Measurements from ENCODE around the gene C10orf62. TPM values are rescaled to one million over a fixed set of nuclear protein-coding genes. Genes with fewer than 3 reads are reported as not detected.
"Not testable (repeated sequence)": the region's sequence is repeated elsewhere in the genome, so short reads cannot be mapped to it uniquely, and the experiment has no call there.

Gene C10orf62
- total RNA-seq, 8 experiments from 2014 or later = 0.17 to 2.6 (median 0.31) TPM; not detected in 3

DNA sequence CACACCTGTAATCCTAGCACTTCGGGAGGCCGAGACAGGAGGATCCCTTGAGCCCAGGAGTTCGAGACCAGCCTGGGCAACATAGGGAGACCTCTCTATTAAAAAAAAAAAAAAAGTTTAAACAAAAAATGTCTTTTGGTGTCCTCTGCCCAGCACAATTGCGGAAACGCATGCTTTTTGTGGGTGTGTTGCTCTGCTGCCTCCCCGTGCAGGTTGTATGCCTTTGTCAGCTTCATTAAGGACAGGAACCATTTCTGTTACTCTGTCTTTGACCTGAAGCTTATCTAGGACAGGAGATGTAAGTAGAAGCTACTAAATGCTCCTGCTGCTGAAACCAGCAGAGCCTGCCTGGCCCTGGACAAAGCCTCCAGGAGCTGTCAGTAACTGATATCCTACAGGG is 38.2 kb upstream of the C10orf62 start:
- 89 to 100% (median 94%) methylated on average over 2 to 6 of the region's 6 CpGs; no CpG with 5 or more reads in 5 of the 10 experiments for WGBS, 10 experiments
- Histone ChIP-seq H3K27ac (no peak overlapping the region), H3K4me1 (replicated peaks in 1 of 2) (peaks cover 27 to 35% of the 10 kb centered on the region in 2 donors), H3K4me3 (no peak overlapping the region)
- no peak for ATAC-seq (replicated peaks in 6 of 8)
- in situ Hi-C loops (cut with MboI; ENCODE audit: low pct_unique_long_range_greater_than_20kb in 2 of 9, low sequenced_read_pairs in 9 of 9, unreplicated experiment in 9 of 9) = loop anchor here in 1 of 9 experiments (25.0 kb wide), 1 partner anchor 89 kb away; no protein-coding TSS in a partner anchor

DNA sequence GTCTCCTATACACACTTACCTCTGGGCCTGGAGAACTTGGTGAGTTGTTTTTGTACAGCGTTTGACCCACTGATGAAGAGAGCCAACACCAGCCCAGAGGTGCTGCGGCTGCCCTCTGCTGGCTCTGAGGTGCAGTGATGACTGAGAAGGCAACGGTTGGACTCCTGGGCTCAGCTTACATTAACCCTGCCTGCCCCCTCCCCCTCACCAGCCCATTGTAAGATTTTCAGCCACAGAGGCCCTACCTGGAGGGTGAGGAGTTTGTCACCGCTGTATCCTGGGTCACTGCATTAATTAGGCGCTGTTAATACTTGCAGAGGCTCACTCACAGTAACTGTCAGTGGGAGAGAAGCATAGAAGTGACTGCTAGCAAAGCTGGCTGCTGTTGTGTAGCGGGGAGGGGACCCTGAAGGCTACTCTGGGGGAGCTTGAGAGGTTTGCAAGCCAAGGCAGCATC is 35.9 kb upstream of the C10orf62 start:
- no peak overlapping the region for H3K27ac ChIP-seq
- peak; percentile 75 to 97 (median 85) for ATAC-seq (replicated peaks in 6 of 8)
- WGBS, 10 experiments = 4 to 100% (median 48%) methylated on average over 1 to 5 of the region's 6 CpGs; no CpG with 5 or more reads in 3 of the 10 experiments
- in situ Hi-C loops (cut with MboI; ENCODE audit: low pct_unique_long_range_greater_than_20kb in 2 of 9, low sequenced_read_pairs in 9 of 9, unreplicated experiment in 9 of 9) = loop anchor here in 1 of 9 experiments (25.0 kb wide), 1 partner anchor 91 kb away; no protein-coding TSS in a partner anchor
- H3K4me3 ChIP-seq = no peak overlapping the region
- peaks cover 14 to 24% of the 10 kb centered on the region in 2 donors for H3K4me1 ChIP-seq (replicated peaks in 1 of 2)

DNA sequence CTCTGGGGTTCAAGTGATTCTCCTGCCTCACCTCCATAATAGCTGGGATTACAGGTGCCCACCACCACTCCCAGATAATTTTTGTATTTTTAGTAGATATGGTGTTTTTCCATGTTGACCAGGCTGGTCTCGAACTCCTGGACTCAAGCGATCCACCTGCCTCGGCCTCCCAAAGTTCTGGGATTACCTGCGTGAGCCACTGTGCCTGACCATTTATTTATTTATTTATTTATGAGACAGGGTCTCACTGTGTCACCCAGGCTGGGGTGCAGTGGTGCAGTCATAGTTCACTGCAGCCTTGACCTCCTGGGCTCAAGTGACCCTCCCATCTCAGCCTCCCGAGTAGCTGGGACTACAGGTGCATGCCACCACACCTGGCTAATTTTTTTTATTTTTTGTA is 35.2 kb upstream of the C10orf62 start:
- ATAC-seq (replicated peaks in 6 of 8); H3K27ac ChIP-seq; H3K4me3 ChIP-seq: not testable (repeated sequence)
- in situ Hi-C loops (cut with MboI; ENCODE audit: low pct_unique_long_range_greater_than_20kb in 2 of 9, low sequenced_read_pairs in 9 of 9, unreplicated experiment in 9 of 9) = loop anchor here in 1 of 9 experiments (25.0 kb wide), 1 partner anchor 92 kb away; no protein-coding TSS in a partner anchor
- peaks cover 12 to 22% of the 10 kb centered on the region in 2 donors for H3K4me1 ChIP-seq (replicated peaks in 1 of 2)
- 60 to 97% (median 96%) methylated on average over 1 to 4 of the region's 5 CpGs; no CpG with 5 or more reads in 6 of the 10 experiments for WGBS, 10 experiments

DNA sequence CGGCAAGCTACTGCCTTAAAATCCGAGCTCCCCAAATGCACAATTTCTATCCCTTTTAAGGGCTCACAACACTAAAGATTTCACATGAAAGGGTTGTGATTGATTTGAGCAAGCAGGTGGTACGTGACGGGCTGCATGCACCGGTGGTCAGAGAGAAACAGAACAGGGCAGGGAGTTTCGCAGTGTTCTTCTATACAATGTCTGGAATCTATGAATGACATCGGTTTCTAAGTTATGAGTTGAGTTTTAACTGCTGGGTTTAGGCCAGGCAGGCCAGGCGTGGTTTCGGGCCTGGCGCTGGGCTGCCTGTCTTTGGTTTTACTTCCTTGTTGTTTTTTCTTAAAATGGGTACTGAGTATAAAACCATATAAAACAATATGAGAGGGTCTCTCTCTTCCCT is 34.0 kb upstream of the C10orf62 start:
- not testable (repeated sequence) for H3K4me3 ChIP-seq; H3K27ac ChIP-seq; ATAC-seq (replicated peaks in 6 of 8); H3K4me1 ChIP-seq (replicated peaks in 1 of 2)
- 78 to 92% (median 87%) methylated on average over 2 to 5 of the region's 10 CpGs; no CpG with 5 or more reads in 7 of the 10 experiments for WGBS, 10 experiments
- in situ Hi-C loops (cut with MboI; ENCODE audit: low pct_unique_long_range_greater_than_20kb in 2 of 9, low sequenced_read_pairs in 9 of 9, unreplicated experiment in 9 of 9) = loop anchor here in 1 of 9 experiments (25.0 kb wide), 1 partner anchor 93 kb away; no protein-coding TSS in a partner anchor

DNA sequence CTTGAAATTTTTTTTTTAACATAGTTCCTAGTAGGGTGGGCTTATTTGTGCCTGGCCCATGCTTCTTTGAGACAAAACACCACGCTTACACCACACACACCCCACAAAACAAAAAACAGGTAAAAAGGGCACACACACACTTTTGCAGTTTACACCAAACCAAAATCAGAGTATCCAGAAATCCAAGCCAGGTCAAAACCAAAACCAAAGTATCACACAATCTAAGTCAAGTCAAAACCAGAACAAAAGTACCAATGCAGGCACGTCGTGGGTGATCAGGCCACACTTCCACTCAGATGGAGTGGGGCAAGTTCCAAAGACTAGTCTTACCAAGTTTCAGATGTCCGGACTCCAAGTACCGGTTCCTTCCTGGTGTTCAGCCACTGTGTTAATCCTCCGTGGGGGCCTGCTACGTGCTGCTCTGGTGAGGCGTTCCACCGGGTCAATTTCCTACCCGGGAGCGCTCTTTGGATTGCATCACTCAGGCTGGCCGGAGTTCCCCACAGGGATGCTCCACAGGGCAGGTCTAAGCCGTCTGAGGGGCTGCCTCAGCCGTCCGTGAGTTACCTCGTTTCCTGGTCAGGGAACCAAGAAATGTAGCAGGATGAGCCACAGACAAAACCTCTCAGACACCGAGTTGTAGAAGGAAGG is 28.7 kb upstream of the C10orf62 start:
- ATAC-seq (replicated peaks in 6 of 8) = peak in 3 of 8 experiments; percentile 54 to 76 (median 65)
- H3K4me1 ChIP-seq (replicated peaks in 1 of 2); H3K4me3 ChIP-seq; H3K27ac ChIP-seq: not testable (repeated sequence)
- WGBS, 10 experiments = 40 to 100% (median 83%) methylated on average over 1 to 3 of the region's 17 CpGs; no CpG with 5 or more reads in 5 of the 10 experiments
- in situ Hi-C loops (cut with MboI; ENCODE audit: low pct_unique_long_range_greater_than_20kb in 2 of 9, low sequenced_read_pairs in 9 of 9, unreplicated experiment in 9 of 9) = loop anchor here in 1 of 9 experiments (25.0 kb wide), 1 partner anchor 99 kb away; no protein-coding TSS in a partner anchor

DNA sequence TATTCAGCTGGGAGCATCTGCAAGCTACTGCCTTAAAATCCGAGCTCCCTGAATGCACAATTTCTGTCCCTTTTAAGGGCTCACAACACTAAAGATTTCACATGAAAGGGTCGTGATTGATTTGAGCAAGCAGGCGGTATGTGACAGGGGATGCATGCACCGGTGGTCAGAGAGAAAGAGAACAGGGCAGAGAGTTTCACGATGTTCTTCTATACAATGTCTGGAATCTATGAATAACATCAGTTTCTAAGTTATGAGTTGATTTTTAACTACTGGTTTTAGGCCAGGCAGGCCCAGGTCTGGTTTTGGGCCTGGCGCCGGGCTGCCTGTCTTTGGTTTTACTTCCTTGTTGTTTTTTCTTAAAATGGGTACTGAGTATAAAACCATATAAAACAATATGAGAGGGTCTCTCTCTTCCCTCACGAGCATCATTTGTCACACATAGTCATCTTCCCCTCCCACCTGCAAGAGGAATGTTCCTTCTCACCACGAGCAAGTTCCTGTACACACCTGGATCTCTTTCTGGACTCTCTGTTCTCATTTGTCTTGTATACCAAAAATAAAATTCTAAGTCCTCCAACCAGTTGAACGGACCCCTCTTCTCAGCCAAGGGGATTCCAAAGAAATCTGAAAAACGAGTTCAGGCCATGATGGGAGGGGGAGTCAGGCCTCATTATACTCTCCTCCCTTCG is 28.0 kb upstream of the C10orf62 start:
- not testable (repeated sequence) for H3K27ac ChIP-seq; H3K4me1 ChIP-seq (replicated peaks in 1 of 2); ATAC-seq (replicated peaks in 6 of 8); H3K4me3 ChIP-seq
- in situ Hi-C loops (cut with MboI; ENCODE audit: low pct_unique_long_range_greater_than_20kb in 2 of 9, low sequenced_read_pairs in 9 of 9, unreplicated experiment in 9 of 9) = loop anchor here in 1 of 9 experiments (25.0 kb wide), 1 partner anchor 99 kb away; no protein-coding TSS in a partner anchor
- WGBS, 10 experiments = 29 to 100% (median 78%) methylated on average over 2 to 6 of the region's 12 CpGs

DNA sequence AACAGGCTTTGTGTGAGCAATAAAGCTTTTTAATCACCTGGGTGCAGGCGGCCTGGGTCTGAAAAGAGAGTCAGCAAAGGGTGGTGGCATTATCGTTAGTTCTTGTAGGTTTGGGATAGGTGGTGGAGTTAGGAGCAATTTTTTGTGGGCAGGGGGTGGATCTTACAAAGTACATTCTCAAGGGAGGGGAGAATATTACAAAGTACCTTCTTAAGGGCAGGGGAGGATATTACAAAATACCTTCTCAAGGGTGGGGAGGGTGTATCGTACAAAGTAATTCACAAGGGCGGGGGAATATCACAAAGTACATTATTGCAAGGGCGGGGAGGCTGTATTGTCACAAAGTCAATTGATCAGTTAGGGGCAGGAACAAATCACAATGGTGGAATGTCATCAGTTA is 27.2 kb upstream of the C10orf62 start:
- in situ Hi-C loops (cut with MboI; ENCODE audit: low pct_unique_long_range_greater_than_20kb in 2 of 9, low sequenced_read_pairs in 9 of 9, unreplicated experiment in 9 of 9) = loop anchor here in 1 of 9 experiments (25.0 kb wide), 1 partner anchor 100 kb away; no protein-coding TSS in a partner anchor
- 86 to 100% (median 100%) methylated on average over 1 to 3 of the region's 5 CpGs; no CpG with 5 or more reads in 5 of the 10 experiments for WGBS, 10 experiments
- H3K4me3 ChIP-seq; H3K4me1 ChIP-seq (replicated peaks in 1 of 2); ATAC-seq (replicated peaks in 6 of 8); H3K27ac ChIP-seq: not testable (repeated sequence)

DNA sequence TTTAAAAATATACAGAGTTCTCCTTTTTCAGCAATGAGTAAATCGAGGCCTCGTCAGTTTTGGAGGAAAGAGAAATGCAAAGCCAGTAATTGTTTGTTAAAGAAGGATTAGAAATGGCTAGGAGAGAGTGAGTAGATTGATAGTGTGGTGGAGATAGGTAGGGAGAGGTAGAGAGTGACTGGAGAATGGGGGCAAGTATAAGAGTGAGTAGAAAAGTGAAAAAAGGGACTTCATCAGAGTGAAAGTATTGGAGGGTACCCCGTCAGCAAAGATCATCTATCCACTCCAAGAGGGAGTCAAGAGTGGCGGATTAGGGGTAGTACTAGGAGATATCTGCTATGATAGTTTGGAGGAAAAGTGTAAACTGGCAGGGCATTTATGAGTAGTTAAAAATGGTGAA is 26.2 kb upstream of the C10orf62 start:
- WGBS, 10 experiments = 78 to 100% (median 93%) methylated on average over 3 to 4 of the region's 4 CpGs
- ATAC-seq (replicated peaks in 6 of 8) = no peak
- H3K4me3 ChIP-seq = no peak overlapping the region
- H3K4me1 ChIP-seq (replicated peaks in 1 of 2) = no peaks in the 10 kb centered on the region
- no peak overlapping the region for H3K27ac ChIP-seq
- in situ Hi-C loops (cut with MboI; ENCODE audit: low pct_unique_long_range_greater_than_20kb in 2 of 9, low sequenced_read_pairs in 9 of 9, unreplicated experiment in 9 of 9) = loop anchor here in 1 of 9 experiments (25.0 kb wide), 1 partner anchor 101 kb away; no protein-coding TSS in a partner anchor

DNA sequence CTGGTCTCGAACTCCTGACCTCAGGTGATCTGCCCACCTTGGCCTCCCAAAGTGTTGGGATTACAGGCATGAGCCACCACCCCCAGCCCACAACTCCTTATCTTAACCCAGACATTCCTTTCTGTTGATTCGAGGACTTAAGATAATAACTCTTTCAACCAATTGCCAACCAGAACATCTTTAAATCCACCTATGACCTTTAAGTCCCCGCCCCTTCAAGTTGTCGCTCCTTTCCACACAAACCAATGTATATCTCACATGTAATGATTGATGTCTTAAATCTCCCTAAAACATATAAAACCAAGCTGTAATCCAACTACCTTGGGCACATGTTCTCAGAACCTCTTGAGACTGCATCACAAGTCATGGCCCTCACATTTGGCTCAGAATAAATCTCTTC is 24.7 kb upstream of the C10orf62 start:
- 57 to 100% (median 93%) methylated on average over 1 to 4 of the region's 4 CpGs; no CpG with 5 or more reads in 3 of the 10 experiments for WGBS, 10 experiments

DNA sequence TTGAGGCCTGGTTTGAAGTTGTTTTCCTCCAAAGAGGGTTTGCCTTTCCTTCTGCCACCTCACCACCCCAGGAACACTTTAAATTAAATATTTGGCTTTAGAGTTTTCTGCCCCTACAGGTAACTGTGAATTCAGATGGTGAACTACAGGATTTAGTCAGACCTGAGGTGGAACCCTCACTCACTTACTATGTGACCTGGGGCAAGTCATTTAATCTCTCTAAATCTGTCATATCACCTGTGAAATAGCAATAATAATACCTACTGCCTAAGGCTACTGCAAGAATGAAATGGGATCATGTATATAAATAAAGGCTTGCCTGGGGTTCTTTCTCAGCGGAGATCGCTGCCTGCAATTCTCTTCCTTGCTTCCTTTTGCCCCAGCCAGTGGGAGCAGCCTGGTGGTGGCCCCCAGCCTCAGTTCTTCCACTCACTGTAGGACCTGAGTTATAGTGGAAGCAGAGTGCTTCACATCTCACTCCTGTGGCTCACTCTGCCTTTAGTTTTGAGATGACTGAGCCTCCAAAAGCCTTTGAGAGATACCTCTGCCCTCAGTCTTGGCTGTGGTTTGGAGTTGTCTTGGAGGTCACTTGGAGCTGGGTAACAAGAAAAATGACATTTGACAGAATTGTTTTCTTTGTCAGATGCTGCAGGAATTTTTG is 23.1 kb upstream of the C10orf62 start:
- ATAC-seq (replicated peaks in 6 of 8) = no peak
- 90 to 100% (median 100%) methylated on average over 2 of the region's 2 CpGs; no CpG with 5 or more reads in 4 of the 10 experiments for WGBS, 10 experiments
- in situ Hi-C loops (cut with MboI; ENCODE audit: low pct_unique_long_range_greater_than_20kb in 2 of 9, low sequenced_read_pairs in 9 of 9, unreplicated experiment in 9 of 9) = loop anchor here in 1 of 9 experiments (25.0 kb wide), 1 partner anchor 104 kb away; no protein-coding TSS in a partner anchor

More for the DNA sequence above, 24.7 kb upstream of the C10orf62 start:
- Histone ChIP-seq H3K27ac (no peak overlapping the region), H3K4me1 (replicated peaks in 1 of 2) (no peaks in the 10 kb centered on the region), H3K4me3 (no peak overlapping the region)
- in situ Hi-C loops (cut with MboI; ENCODE audit: low pct_unique_long_range_greater_than_20kb in 2 of 9, low sequenced_read_pairs in 9 of 9, unreplicated experiment in 9 of 9) = loop anchor here in 1 of 9 experiments (25.0 kb wide), 1 partner anchor 102 kb away; no protein-coding TSS in a partner anchor
- no peak for ATAC-seq (replicated peaks in 6 of 8)

DNA sequence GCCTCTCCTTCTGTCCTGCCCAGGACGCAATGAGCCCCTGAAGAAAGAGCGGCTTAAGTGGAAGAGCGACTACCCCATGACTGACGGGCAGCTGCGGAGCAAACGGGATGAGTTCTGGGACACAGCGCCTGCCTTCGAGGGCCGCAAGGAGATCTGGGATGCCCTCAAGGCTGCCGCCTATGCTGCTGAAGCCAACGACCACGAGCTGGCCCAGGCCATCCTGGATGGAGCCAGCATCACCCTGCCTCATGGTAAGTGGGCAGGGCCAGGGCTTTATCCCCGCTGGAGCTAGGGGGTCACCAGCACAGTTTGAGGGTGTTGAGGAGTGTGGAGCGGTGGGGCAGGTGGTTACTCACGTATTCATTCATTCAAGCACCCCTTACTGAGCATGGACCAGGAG is 21.6 kb upstream of the C10orf62 start:
- Histone ChIP-seq H3K27ac (no peak overlapping the region), H3K4me3 (no peak overlapping the region), H3K4me1 (replicated peaks in 1 of 2) (no peaks in the 10 kb centered on the region)
- in situ Hi-C loops (cut with MboI; ENCODE audit: low pct_unique_long_range_greater_than_20kb in 2 of 9, low sequenced_read_pairs in 9 of 9, unreplicated experiment in 9 of 9) = loop anchor here in 1 of 9 experiments (25.0 kb wide), 1 partner anchor 106 kb away; no protein-coding TSS in a partner anchor
- WGBS, 10 experiments = 40 to 100% (median 95%) methylated on average over 1 to 10 of the region's 15 CpGs; no CpG with 5 or more reads in 4 of the 10 experiments
- ATAC-seq (replicated peaks in 6 of 8) = no peak

More for the DNA sequence above, 23.1 kb upstream of the C10orf62 start:
- Histone ChIP-seq H3K4me1 (replicated peaks in 1 of 2) (no peaks in the 10 kb centered on the region), H3K4me3 (no peak overlapping the region), H3K27ac (no peak overlapping the region)

DNA sequence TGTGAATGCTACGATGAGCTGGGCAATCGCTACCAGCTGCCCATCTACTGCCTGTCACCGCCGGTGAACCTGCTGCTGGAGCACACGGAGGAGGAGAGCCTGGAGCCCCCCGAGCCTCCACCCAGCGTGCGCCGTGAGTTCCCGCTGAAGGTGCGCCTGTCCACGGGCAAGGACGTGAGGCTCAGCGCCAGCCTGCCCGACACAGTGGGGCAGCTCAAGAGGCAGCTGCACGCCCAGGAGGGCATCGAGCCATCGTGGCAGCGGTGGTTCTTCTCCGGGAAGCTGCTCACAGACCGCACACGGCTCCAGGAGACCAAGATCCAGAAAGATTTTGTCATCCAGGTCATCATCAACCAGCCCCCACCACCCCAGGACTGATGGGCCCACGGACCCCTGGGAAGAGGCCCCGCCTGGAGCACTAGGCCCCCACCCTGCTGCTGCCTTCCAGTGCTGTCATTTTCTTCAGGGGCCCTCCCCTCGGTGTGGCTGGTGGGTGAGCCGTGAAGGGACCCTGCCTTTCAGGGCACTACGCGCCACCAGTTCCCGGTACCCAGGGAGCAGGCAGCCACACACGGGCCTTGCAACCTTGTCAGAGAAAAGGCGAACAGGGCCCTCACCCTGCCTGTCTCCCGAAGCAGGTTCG is 19.3 kb upstream of the C10orf62 start:
- Histone ChIP-seq H3K4me1 (replicated peaks in 1 of 2) (no peaks in the 10 kb centered on the region), H3K4me3 (no peak overlapping the region), H3K27ac (no peak overlapping the region)
- 93 to 100% (median 96%) methylated on average over 2 to 6 of the region's 33 CpGs; no CpG with 5 or more reads in 7 of the 10 experiments for WGBS, 10 experiments
- no peak for ATAC-seq (replicated peaks in 6 of 8)
- in situ Hi-C loops (cut with MboI; ENCODE audit: low pct_unique_long_range_greater_than_20kb in 2 of 9, low sequenced_read_pairs in 9 of 9, unreplicated experiment in 9 of 9) = loop anchor here in 1 of 9 experiments (25.0 kb wide), 1 partner anchor 108 kb away; no protein-coding TSS in a partner anchor
